ENCODE data around the gene ATP2A2.
"Not testable (repeated sequence)": the region's sequence is repeated elsewhere in the genome, so short reads cannot be mapped to it uniquely, and the experiment has no call there.

Gene ATP2A2

GRCh38 chr12:110340261-110340660, 59.2 kb downstream of the ATP2A2 start:
- not testable (repeated sequence) for DNase-seq

- no peak for DNase-seq
Measured at GRCh38 chr12:110340706-110341105, 59.7 kb downstream of the ATP2A2 start.

- no peak for DNase-seq
Measured at GRCh38 chr12:110342157-110342556, 61.1 kb downstream of the ATP2A2 start.

- no peak for DNase-seq
Measured at GRCh38 chr12:110343114-110343513, 62.1 kb downstream of the ATP2A2 start.

GRCh38 chr12:110343736-110344555, 62.9 kb downstream of the ATP2A2 start:
- DNase-seq = no peak

- no peak for DNase-seq
Measured at GRCh38 chr12:110344657-110345056, 63.6 kb downstream of the ATP2A2 start.

DNA sequence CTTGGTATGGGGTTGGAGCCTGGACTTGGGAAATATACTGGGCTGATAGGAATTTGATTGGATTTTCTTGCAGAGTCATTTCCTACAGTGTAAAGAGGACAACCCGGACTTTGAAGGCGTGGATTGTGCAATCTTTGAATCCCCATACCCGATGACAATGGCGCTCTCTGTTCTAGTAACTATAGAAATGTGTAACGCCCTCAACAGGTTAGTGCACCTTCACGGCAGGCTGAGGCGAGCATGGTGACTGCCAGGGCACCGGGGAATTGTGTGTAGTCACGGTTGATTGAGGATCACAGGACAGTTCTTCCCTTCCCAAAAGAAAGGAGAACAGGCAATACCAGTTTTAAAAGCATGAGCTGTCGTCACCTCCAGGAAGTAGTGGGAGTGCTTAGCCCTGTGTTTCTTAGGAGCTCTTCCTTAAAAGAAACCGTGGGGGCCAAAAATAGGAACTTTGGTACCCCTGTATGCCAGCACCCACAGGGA, 64.2 kb downstream of the ATP2A2 start:
- DNase-seq = peak in 1 of 58 donors; percentile 31

DNA sequence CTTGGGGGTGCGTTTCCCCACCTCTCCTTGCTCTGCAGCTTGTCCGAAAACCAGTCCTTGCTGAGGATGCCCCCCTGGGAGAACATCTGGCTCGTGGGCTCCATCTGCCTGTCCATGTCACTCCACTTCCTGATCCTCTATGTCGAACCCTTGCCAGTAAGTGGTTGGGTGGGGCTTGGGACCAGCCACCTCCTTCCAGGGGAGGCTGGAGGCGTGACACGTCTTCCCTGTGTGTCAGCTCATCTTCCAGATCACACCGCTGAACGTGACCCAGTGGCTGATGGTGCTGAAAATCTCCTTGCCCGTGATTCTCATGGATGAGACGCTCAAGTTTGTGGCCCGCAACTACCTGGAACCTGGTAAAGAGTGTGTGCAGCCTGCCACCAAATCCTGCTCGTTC, 64.9 kb downstream of the ATP2A2 start:
- no peak for DNase-seq

DNA sequence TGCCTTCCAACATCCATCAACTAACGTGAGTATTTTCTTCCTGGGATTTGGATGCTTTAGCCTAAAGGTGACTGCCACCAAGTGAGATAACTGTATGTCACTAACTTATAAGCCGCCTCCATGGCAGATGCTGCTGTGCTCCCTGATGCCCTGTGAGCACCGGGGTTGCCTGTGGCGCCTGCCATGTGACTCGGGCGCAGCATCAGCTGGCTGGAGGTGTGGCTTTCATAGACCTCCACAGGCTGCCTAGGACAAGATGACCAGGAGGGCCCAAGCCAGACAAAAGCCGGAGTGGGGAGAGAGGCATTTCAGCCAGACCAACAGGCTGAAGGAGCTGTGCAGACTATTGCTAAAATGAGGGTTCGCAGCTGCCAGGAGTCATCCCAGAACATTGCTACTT, 66.7 kb downstream of the ATP2A2 start:
- DNase-seq = no peak

DNA sequence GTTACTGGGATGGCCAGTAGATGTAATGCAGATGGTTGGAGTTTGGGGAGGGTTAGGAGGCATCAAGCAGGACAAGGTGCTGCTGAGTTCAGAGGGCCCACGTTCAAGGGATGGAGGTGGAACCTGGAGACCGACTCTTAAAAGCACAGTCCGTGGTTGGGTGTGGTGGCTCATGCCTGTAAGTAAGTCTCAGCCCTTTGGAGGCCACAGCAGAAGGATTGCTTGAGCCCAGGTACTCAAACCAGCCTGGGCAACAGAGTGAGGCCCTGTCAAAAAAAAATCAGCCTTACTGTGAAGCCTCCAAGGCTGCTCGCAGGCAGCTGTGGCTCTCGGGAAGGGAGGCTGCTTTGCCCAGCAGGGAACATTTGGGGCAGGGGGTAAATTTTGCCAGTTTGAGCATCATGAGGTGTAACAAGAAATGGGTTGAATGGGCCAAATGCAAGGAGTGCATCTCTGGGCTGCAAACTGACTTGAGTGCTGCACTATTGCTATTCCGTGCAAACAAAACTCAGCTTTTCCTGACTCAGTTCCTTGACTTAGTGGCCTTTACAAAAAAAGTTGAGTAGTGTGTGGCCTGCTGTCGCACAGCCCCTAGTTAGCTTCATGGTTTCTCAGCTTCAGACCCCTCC, 67.5 kb downstream of the ATP2A2 start:
- DNase-seq = no peak

- no peak for DNase-seq
Measured at GRCh38 chr12:110349096-110349495, 68.0 kb downstream of the ATP2A2 start.

DNA sequence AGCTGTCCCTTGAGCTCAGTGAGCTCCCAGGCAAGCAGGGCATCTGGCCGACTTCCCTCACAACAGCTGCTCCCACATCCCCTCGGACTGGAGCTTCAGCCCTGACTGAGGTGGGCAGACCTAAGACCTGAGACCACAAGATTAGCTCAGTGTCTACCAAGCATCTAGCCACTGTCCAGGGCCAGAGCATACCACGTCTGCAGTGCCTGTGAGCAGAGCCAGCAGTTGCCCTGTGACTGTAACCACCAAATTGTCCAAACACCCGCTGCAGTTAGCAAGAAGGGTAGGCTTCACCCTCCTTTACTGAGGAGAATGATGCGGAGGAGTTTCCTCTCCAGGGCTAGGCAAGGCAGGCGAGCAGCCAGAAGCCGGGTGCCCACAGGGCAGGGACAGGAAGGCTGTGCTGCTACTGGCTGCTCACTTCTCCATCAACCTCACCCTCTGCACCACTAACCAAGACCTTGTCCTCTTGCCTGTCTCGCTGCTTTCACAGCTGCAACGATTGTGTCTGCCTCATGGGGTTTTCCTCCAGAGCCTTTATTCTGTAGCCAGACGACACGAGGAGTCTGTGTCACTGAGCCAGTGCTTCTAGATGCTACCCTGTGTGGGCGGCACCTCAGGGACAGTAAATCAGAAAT, 68.6 kb downstream of the ATP2A2 start:
- DNase-seq = peak in 7 of 58 donors; percentile 14 to 66 (median 22)

GRCh38 chr12:110351119-110351518, 70.1 kb downstream of the ATP2A2 start:
- DNase-seq = no peak

GRCh38 chr12:110352401-110352800, 71.4 kb downstream of the ATP2A2 start:
- DNase-seq = no peak

DNA sequence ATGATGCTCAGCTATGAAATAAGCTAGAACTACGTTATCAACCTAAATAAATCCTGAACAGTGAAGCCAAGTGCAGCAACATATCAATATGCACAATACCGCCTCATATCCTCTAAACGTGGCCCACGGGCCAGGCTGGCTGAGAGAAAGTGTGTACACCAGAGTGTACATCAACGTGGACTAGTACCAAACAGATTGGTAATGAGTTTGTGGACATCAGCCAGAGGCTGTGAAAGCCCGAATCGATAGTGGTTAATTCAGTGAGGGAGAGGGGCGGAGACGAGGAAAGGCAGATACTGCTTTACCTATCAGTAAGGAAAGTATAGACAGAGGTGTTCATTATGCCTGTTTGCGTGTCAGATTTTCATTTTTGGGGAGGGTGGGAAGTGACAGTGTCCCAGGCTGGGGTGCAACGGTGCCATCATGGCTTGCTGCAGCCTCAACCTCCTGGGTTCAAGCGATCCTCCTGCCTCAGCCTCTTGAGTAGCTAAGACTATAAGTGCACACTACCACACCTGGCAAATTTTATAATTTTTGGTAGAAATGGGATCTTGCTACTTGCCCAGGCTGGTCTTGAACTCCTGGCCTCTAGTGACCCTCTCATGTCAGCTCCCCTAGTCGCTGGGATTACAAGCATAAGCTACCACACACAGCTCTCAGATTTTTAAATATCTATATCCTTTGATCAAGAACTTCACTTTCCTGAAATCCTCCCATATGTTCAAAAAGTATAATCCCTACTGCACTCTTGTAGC, 72.3 kb downstream of the ATP2A2 start:
- DNase-seq = no peak

DNA sequence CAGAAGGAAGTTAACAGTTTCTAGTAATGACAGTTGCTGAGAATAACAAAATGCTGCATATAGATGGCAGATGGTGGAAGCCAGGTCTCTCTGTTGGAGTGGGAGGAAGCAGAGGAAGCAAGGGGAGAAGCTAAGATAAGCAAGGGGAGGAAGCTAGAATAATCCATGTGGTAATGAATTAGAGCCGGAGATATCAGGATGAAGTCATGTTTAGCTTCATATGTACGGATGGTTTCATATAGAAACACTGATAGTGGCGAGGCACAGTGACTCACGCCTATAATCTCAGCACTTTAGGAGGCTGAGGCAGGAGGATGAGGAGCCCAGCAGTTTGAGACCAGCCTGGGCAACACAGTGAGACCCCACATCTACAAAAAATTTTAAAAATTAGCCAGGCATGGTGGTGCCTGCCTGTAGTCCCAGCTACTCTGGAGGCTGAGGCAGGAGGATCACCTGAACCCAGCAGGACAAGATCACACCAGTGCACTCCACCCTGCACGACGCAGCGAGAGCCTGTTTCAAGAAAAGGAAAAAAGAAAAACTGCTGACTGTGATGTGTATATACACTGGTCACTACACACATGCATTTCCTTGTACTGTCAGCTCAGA, 73.2 kb downstream of the ATP2A2 start:
- DNase-seq = peak in 3 of 58 donors; percentile 17 to 56 (median 24)

- DNase-seq = no peak
Measured at GRCh38 chr12:110355073-110355472, 74.0 kb downstream of the ATP2A2 start.

DNA sequence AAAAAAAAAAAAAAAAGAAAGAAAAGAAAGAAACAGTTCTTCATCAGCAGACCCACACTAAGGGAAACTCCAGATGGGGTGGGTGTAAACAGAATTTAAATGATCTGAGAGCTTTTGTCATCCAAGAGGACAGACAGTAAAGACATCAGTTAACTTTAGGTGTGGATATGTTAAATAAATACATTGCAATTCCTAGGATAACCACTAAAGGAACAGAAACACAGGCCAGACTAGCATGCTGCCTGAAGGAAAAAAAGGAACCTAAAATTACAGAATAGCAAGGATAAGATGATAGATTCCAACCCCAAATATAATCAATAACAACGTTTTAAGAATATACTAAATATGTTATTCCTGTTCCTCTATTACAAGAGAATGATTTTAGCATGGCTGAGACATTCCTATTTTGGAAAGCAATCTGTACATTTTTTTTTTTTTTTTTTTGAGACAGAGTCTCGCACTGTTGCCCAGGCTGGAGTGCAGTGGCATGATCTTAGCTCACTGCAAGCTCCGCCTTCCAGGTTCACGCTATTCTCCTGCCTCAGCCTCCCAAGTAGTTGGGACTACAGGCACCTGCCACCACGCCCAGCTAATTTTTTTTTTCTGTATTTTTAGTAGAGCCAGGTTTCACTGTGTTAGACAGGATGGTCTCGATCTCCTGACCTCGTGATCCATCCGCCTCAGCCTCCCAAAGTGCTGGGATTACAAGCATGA, 77.5 kb downstream of the ATP2A2 start:
- DNase-seq = not testable (repeated sequence)

- no peak for DNase-seq
Measured at GRCh38 chr12:110361216-110361615, 80.2 kb downstream of the ATP2A2 start.
